GM12874 (cell line): Measurements from ENCODE around the gene SPATA12.
A peak's percentile ranks its signal among the peaks of the same experiment; 100 is the strongest.

ENCODE experiments used
- CTCF ChIP-seq: IDR thresholded peaks from 2 replicates; pipeline ENCODE4 v1.5.1; 2011; ENCODE audit warnings: low read depth, mild to moderate bottlenecking, control low read depth, low read length, moderate library complexity; ENCODE audit not compliant: insufficient read depth

Gene SPATA12

GRCh38 chr3:57105585-57105984 lies 45.1 kb downstream of the SPATA12 start:
- no peak for TF ChIP-seq CTCF

GRCh38 chr3:57108684-57109083 lies 48.2 kb downstream of the SPATA12 start:
- no peak for TF ChIP-seq CTCF

- TF ChIP-seq CTCF = no peak
These were observed 49.2 kb downstream of the SPATA12 start for GRCh38 chr3:57109437-57110199.

GRCh38 chr3:57110214-57110613 lies 49.8 kb downstream of the SPATA12 start:
- TF ChIP-seq CTCF = no peak

GRCh38 chr3:57110798-57111197 lies 50.3 kb downstream of the SPATA12 start:
- TF ChIP-seq CTCF = no peak

- TF ChIP-seq CTCF = peak; percentile 29; the same call in 1 of the 2 replicates
These were observed 51.7 kb downstream of the SPATA12 start for GRCh38 chr3:57112206-57112605.

- TF ChIP-seq CTCF = no peak
These were observed 56.0 kb downstream of the SPATA12 start for GRCh38 chr3:57116501-57116900.
